A549 treated with dexamethasone at 1 μM for 4 hours (cell line): ENCODE results near the gene SDSL. TPM values are rescaled to one million over a fixed set of nuclear protein-coding genes. Genes with fewer than 3 reads are reported as not detected.

ENCODE experiments used
- total RNA-seq: library from RNA; stranded (reverse); fragments of 200-300 nt; extraction: Qiagen RNA extraction; gene quantifications from 5 replicates; pipeline ENCODE4 v1.2.3, GENCODE V29; 2022

SDSL gene, protein sequence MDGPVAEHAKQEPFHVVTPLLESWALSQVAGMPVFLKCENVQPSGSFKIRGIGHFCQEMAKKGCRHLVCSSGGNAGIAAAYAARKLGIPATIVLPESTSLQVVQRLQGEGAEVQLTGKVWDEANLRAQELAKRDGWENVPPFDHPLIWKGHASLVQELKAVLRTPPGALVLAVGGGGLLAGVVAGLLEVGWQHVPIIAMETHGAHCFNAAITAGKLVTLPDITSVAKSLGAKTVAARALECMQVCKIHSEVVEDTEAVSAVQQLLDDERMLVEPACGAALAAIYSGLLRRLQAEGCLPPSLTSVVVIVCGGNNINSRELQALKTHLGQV
- total RNA-seq = 22.3 to 26.3 TPM (median 24.0 TPM) in 5 replicates

GRCh38 chr12:113422030-113422885, at the start of gene SDSL:
SDSL (plus strand) TSS chr12:113422380; CDS start chr12:113427983, 5,603 bp downstream.

DNA sequence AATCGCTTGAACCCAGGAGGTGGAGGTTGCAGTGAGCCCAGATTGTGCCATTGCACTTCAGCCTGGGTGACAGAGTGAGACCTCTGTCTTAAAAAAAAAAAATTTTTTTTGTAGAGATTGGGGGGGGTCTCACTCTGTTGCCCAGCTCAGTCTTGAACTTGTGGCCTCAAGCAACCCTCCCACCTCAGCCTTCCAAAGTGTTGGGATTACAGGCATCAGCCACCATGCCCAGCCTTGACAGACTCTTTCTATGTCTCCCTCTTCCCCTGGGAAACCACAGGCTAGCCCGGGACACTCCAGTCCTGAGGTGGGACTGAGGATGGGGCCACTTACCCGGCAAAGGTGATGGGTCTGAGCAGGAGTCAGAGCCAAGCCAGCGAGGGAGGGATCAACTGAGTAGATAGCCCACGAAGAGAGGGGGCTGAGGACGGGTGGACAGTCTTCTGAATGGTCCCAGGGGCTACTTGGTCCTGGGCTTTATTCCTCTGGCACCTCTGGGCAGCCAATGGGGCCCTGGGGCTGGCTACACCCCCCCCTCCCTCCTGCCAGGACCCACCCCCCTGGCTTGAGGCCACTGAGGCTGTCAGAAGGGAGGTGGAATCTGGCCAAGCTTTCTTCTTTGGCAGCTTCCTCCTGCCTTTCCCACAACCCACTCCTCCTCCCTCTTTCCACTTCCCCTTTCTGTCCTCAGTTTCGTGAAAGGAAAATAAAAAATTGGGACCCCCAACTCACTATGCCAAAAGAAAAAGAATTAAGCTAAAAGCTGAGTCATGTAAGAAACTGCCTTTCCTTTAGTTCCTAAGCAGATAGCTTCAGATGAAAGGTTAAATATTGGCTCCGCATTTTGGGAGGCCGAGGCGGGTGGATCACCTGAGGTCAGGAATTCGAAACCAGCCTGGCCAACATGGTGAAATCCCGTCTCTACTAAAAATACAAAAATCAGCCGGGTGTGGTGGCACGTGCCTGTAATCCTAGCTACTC, 18.5 kb upstream of the SDSL start, which contains the start of gene SDS:
TSS of gene SDS (minus strand) at position 453 of the 981 bp plus-strand sequence. CDS start 4,179 bp downstream, outside the sequence.

DNA sequence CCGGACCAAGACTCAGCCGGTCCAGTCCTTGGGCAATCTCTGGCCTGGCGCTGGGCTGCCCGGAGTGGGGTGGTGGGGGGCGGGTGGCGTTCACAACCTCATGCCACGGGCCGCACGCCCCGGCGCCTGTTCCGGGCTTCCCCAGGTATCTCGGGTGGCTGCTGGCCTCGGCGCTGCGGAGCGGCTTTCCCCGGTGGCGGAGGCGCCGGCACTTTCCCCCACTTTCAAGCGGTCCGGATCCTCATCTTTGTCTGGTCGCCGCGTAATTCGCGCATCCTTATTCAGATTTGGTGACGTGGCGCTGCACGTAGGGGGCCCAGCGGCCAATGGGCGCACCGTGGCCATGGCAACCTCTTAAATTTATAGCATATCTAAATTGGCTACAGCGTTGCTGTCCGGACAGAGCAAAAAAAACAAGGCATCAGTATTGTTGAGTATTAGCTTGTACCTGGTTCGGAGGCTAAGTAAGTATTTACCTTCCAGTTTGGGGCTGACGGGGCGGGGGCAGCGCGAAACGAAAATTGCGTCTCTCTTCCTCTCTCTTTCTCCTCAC, 49.5 kb downstream of the SDSL start, which contains the start of gene LHX5:
TSS of gene LHX5 (minus strand) at position 253 of the 553 bp plus-strand sequence. CDS start 373 bp downstream, outside the sequence.

Other genes with a start within 250 kb of the SDSL start
- gene DDX54, start 236.9 kb upstream of the SDSL start, total RNA-seq = 47.3 to 86.4 TPM (median 79.0 TPM) in 5 replicates
- 23.2 to 33.1 TPM (median 32.7 TPM) in 5 replicates for gene RITA1, start 236.7 kb upstream of the SDSL start, total RNA-seq
- gene TPCN1, start 200.9 kb upstream of the SDSL start, total RNA-seq = 13.2 to 21.3 TPM (median 19.8 TPM) in 5 replicates
- 7.1 to 10.5 TPM (median 9.6 TPM) in 5 replicates for gene SLC8B1, start 87.3 kb upstream of the SDSL start, total RNA-seq
- 25.4 to 46.6 TPM (median 43.2 TPM) in 5 replicates for gene PLBD2, start 63.8 kb upstream of the SDSL start, total RNA-seq
- 0.31 to 1.9 TPM (median 1.7 TPM) in 5 replicates for gene SDS, start 18.5 kb upstream of the SDSL start, total RNA-seq
- gene LHX5, start 49.5 kb downstream of the SDSL start, total RNA-seq = 0.05 to 0.08 TPM (median 0.06 TPM) in 3 of 5 replicates, not detected in the others